Smooth muscle cell of trachea (primary cell): ENCODE results near the gene MS4A13. TPM values are rescaled to one million over a fixed set of nuclear protein-coding genes. Genes with fewer than 3 reads are reported as not detected.

ENCODE experiments used
- total RNA-seq: library from RNA; depleted of rRNA; stranded (reverse); fragments of >200 nt; gene quantifications from 2 replicates; pipeline ENCODE4 v1.2.1, GENCODE V29; 2014

The MS4A13 gene
- not detected in 2 replicates for total RNA-seq

DNA sequence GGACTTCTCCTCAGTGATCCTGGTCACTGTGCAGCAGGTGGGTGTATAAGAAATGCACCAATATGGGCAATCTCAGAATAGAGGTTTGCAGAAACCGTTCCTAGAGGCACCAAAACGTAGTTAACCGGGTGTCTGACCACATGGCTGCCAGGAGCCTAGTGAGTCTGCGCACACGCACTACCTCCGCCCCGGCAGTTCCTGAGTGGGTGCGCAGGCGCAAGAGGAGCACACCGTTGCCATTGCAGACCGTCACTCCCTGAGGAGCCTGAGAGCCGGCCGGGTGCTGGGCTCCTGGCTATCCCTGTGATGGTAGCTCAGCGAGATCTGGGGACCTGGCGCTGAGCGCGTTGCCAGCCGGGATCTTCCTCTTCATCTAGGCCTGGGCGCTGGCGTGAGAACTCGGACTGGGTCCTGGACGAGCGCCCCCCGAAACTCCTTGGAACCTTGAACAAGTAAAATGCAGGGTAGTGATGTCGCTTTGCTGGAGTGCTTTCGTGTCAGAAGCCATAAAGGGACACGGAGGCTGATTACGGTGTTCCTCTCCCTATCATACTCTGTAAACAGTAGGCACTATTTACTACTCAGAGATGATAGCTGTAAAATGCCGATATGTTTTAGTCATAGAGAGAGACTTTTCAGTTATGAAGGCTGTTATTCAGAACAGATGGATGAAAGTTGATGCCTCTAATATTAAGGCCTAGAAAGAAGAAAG is at the start of gene MS4A13:
TSS of gene MS4A13 (plus strand) at position 249 of the 712 bp plus-strand sequence. CDS start 2,692 bp downstream, outside the sequence.

DNA sequence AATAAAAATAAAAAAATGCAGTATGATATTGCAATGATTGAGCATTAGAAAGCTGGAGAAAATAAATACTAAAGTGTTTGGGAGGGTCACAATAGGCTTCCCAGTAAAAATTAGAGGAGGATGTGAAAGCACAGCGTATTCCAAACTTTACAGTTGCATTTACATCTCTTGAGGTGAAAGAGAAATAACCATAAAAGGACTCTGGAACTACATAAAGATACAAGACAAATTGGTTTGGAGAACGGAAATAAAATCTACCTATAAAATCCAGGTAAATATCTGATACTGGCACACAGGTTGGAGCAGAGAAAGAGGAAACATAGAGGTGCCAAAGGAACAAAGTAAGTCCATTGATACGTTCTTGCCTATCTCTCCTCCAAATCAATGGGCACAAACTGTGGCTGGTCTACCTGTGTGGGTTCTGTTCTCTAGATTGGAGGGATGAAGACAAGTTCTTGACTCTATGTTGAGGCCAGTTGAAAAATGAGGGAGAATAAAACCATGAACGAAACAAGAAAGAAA is 22.6 kb upstream of the MS4A13 start, which contains the start of gene MS4A12:
TSS of gene MS4A12 (plus strand) at position 291 of the 522 bp plus-strand sequence. CDS start 4,541 bp downstream, outside the sequence.

Other genes with a start within 250 kb of the MS4A13 start
- gene MS4A4A, start 234.7 kb upstream of the MS4A13 start, total RNA-seq: under 0.01 TPM in 1 of 2 replicates, not detected in the other
- gene MS4A6E, start 188.1 kb upstream of the MS4A13 start, total RNA-seq: not detected in 2 replicates
- not detected in 2 replicates for gene MS4A7, start 136.9 kb upstream of the MS4A13 start, total RNA-seq
- not detected in 2 replicates for gene MS4A14, start 118.9 kb upstream of the MS4A13 start, total RNA-seq
- not detected in 2 replicates for gene MS4A5, start 85.8 kb upstream of the MS4A13 start, total RNA-seq
- not detected in 2 replicates for gene MS4A1, start 59.5 kb upstream of the MS4A13 start, total RNA-seq
- gene MS4A12, start 22.6 kb upstream of the MS4A13 start, total RNA-seq: not detected in 2 replicates
- not detected in 2 replicates for gene MS4A8, start 184.2 kb downstream of the MS4A13 start, total RNA-seq
- not detected in 2 replicates for gene MS4A18, start 209.3 kb downstream of the MS4A13 start, total RNA-seq
- gene MS4A15, start 241.5 kb downstream of the MS4A13 start, total RNA-seq: not detected in 2 replicates